T follicular helper cell (primary cell): ENCODE data around the gene CD8B2.
"Not testable (repeated sequence)": the region's sequence is repeated elsewhere in the genome, so short reads cannot be mapped to it uniquely, and the experiment has no call there.

Experiments
- DNase-seq: peaks from one replicate; pipeline ENCODE4 v3.0.0-alpha.2; 2020; ENCODE audit warnings: low read depth

The CD8B2 gene

DNA sequence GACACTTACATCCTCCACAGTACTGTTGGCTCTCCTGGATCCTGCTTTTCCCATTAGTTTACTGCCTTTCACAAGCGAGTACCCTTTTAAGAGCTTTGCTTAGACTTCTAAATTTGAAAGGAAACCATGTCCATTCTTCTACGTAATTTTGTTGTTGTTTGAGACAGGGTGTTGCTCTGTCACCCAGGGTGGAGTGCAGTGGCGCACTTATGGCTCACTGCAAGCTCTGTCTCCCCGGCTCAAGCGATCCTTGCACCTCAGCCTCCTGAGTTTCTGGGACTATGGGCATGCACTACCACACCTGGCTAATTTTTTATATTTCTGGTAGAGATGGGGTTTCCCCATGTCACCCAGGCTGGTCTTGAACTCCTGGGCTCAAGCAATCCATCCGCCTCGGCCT is 24.8 kb downstream of the CD8B2 start:
- DNase-seq, result not testable (repeated sequence)

DNA sequence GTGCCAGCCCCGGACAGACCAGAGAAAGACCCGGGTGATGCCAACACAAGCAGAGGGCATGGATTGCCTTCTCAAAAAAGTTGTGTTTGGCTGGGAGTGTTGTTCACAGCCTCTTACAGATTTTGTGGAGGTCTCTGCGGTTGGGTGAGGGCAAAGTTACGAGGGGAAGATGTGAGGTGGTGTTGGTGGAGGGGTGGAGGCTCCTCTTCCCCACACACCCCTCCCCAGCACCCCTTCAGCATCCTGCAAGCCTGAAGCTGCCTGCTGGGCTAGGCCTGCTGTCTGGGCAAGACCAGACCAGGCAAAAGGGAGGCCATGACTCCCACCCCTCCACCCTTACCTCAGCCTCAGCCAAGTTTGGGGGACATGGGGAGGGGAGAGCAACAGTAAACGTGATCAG is 26.2 kb downstream of the CD8B2 start:
- DNase-seq, result not testable (repeated sequence)

DNA sequence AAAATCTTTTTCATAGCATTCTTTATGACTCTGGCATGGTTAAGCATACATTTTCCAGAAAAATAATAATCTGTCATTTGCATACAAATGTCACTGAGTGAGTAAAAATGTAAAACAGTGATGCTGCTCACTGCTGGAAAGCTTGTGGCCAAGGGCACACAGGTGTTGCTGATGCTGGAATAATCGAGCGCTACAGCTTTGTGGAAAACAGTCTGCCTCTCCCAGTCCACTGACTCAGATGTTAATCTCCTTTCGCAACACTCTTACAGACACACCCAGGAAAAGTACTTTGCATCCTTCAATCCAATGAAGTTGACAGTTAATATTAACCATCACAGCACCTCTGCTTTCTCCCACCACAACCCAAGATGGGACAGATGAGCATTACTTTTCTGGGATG is 27.7 kb downstream of the CD8B2 start:
- not testable (repeated sequence) for DNase-seq

DNA sequence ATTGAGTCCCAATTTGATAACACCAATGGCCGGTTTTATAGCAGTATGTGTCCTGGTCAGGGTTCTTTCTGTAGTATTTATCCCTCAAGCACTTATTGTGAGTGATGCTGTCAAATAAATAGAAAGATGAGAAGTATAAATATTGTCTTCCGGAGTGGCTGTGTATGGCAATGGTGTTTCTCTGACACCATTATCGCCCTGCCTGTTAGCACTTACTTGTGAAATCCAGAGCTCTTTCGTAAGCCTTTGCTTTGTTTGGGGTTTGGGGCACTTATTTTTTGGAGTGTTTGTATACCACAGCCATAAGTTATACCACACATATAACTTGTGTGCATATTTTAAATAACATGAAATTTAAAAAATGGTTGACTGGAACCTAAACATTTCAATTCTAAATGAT is 29.3 kb downstream of the CD8B2 start:
- DNase-seq, result no peak

DNA sequence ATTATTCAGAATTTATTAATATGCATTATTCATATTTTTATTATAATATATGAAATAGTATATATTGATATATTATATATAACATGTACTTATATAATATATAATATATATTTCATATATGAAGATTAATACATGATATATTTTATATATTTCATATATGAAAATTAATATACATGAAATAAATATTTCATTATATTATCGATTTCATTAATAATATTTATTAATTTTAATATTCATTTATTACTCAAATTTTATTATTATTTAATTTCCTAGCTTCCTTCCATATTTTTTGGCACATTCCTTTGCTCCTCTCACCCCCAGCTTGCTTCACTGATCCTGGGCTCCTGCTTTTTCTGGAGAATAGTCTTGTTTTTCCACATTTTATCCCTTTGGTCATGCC is 29.7 kb downstream of the CD8B2 start:
- DNase-seq, result no peak

DNA sequence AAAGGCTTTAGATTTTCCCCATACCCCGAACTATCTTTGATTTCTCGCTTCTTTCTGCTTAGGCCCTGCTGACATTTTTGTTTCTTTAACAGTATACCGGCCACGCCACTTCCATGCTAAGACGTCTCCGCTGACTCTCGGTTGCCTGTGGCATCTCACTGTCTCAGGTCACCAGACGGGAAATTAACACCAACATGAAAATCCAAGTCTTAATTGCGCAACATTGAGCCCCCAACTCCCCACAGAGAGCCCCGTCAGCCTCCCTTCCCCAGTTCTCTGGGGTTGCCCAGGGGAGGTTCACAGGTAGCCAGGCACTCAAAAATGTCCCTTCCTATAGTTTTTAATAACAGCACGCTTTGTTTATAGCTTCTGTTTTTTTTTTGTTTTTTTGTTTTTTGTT is 30.2 kb downstream of the CD8B2 start:
- DNase-seq, result no peak

DNA sequence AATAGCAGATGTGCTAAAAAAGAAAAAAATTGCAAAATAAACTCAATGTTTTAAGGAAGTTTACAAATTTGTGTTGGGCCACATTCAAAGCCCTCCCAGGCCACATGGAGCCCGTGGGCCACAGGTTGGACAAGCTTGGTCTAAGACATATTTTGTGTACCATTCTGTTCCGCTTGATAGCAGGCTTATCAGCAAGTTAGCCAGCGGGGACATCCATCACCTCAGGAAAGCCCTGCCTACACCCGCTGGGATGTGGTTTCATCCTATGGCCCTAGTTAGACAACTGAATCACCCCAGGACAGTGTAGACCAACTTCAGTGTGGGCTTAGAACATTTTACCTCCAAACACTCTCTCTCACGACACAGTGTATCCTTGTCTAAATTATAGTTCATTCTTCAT is 32.6 kb downstream of the CD8B2 start:
- no peak for DNase-seq

DNA sequence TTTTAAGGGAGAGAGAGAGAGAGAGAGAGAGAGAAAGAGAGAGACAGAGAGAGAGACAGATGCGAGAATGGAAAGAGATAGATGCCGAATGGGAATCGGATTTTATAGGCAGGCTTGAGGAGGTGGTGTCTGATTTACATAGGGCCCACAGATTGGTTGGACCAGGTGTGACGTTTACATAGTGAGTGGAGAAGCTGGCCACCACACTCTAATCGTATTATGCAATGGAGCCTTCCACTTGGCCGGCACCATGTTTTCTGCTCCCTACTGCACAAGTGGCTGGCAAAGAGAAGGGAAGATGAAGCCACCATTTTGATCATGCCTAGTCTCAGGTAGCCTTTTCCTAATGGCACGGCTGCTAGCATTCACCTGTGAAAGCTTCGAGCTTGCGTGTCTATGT is 33.9 kb downstream of the CD8B2 start:
- DNase-seq, result no peak

DNA sequence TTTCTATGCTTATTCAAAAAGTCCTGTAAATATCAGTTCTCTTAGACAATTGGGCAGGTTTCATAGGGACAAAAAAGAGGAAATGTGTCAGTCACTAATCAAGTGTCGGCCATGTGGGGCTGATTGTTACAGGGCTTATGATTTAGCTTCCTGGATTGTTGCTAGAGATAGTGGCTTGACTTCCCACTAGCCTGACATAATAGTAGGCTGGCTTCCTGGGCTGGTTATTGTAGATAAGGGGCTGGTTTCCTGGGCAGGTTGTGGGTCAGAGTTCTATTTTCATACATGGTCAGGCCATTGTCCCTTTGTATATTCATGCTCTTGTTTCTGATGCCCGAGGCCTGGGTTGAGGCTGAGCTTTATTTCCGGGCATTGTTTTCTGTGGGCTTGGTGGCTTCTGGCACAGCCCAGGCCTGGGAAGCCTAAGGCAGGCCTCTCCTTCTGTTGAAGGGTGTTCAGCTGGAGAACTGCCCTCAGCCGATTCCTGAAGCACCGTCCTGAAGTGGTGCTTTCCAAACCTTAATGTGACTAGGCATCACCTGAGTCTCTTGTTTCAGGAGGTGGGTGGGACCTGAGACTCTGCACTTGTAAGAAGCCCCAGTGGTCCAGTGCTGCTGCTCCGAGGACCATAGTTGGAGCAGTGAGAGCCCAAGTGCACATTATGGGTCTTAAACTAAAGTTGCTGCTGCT is 37.0 kb downstream of the CD8B2 start:
- DNase-seq, result no peak

DNA sequence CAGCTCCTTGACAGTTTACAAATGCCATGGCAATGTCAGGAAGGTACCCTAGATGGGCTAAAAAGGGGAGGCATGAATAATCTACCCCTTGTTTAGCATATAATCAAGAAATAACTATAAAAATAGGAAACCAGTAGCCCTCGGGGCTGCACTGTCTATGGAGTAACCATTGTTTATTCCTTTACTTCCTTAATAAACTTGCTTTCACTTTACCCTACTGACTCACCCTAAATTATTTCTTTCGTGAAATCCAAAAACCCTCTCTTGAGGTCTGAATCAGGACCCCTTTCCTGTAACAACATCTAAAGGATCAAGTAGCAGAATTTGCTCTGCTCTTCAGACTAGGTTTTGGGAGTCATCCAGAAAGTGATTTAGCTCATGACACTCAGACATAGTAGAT is 43.7 kb downstream of the CD8B2 start:
- DNase-seq, result no peak

DNA sequence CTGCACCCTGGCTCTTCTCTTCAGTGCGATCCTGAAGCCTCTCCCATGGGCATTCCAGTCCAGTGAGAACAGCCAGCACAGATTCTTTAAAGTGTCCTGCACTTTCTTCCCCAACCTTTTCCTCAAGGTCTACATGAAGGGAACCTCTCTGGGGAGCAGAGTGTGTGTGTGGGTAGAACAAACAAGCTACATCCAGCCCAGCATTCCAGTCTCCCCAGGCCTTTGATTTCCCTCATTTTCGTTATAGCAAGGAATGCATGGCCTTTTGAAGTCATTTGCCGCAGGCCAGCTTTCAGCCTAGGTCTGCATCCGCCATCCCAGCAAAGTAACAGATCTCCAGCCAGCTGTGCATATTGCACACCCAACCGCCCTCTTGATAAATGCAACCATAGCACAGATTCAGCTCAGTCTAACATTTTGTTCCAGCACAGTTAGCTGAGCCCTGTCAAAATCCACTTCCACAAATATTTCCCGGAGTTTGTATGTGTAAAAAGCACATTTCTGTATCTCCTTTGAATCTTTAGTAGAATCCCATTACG is 44.6 kb downstream of the CD8B2 start:
- DNase-seq, result no peak

DNA sequence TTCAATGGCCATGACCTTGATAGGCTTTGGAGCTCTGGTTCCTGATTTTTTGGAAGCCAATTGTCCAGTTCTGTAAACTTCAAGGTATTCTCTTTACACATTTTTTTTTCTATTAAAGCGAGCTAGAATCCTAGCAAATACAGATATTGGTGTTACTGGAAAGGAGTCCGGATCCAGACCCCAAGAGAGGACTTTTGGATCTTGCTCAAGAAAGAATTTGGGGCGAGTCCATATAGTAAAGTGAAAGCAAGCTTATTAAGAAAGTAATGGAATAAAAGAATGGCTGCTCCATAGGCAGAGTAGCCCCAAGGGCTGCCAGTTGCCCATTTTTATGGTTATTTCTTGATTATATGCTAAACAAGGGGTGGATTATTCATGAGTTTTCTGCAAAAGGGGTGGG is 45.1 kb downstream of the CD8B2 start:
- DNase-seq, result no peak

DNA sequence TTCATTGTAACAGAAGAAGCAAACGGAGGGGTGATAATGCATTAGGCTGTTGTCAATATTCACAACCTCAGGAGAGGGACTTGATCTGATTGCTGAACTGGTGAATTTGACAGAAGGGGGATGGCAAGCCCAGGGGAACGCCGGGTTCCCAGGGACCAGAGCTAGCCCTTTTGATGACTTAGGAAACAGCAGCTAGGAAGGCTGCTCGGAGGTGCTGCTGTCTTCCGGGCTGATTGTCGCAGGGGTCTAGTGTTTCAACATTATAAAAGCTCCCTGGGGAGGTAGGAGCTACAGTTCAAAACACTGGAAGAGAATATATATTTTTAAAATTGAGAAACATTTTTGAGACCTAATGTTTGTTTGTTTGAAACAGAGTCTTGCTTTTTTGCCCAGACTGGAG is 47.3 kb downstream of the CD8B2 start:
- no peak for DNase-seq

DNA sequence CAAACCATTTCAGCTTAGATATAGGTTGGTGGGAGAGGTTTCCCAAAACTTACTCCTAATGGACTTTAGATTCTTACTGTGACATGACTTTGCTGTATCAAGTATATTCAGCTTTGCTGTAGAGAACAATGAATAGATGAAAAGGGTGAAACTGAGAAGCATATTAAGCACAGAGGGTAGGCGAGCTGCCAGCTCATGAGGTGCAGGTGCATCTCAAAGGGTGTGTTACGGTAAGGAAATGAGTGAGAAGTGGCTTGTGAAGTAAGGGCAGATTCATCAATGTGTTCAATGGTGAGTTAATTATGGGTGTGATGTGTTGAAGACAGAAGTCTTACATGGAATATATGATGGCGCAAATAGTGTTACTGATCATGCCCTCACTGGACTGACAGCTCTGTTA is 49.3 kb downstream of the CD8B2 start:
- DNase-seq, result no peak

DNA sequence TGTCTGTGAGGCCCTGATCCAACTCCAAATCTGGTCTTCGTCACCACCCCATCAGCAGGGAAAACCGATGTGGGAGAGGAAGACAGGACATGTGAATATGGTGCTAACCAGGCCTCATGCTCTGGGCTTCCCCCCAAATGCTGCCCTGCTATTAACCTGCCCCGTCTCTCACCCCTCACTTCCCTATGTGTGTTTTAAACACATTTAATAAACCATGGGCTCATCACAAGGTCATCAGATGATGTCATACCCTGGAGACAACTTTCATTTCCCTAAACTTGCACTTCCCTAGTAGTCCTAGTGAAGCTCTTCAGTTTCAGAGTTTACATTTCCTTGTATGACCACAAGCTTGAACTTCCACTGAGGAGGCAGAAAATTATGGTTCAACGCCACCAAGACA is 49.9 kb downstream of the CD8B2 start:
- no peak for DNase-seq

DNA sequence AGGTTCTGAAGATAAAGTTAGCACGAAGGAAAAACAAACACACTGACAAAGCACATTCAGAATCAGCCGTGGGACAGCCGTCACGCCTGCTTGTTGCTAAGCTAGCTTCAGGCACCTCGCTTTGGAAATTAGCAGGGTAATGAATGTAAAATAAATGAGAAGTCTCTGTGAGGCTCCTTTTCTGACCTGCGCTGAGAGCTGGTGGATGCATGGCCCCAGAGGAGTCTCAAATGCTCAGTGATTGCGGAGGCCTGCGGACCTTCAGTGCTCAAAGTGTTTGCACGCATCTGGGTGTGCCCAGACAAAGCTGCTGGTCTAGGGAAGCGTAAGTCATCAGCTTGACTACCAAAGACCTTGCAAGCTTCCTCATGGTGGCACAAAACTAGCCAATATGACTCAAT is 50.6 kb downstream of the CD8B2 start:
- no peak for DNase-seq

DNA sequence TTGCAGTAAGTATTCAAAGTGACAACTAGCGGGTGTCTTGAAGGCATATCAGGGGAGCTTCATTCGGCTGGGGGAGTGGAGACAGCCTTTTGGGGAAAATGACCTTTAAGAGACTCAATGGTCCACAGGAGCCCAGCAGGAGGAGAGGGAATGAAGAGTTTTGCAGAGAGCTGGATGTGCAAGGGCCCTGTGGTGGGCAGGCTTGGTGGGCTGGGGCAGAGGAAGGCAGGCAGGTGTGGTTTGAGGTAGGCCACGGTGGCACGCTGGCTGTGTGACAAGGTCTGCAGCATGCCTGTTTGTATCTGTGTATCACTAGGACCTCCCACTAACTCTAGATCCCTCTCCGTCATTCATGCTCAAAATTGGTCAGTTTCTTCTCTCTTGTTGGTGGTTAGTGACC is 53.7 kb downstream of the CD8B2 start:
- no peak for DNase-seq

DNA sequence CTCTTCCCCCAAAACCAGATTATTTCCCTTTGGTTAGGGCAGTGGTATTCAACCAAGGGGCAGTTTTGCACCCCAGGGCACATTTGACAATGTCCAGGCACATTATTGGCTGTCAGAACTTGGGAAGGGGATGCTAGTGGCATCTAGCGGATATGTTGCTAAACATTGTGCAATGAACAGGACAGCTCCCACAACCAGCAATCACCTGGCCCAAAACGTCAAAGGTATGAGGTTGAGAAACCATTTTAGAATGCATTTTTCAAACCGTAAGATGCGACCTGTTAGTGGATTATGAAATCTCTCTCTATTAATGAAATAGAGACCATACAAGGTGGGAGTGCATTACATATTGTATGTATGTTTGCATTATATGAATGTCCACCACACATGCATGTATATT is 54.2 kb downstream of the CD8B2 start:
- no peak for DNase-seq

DNA sequence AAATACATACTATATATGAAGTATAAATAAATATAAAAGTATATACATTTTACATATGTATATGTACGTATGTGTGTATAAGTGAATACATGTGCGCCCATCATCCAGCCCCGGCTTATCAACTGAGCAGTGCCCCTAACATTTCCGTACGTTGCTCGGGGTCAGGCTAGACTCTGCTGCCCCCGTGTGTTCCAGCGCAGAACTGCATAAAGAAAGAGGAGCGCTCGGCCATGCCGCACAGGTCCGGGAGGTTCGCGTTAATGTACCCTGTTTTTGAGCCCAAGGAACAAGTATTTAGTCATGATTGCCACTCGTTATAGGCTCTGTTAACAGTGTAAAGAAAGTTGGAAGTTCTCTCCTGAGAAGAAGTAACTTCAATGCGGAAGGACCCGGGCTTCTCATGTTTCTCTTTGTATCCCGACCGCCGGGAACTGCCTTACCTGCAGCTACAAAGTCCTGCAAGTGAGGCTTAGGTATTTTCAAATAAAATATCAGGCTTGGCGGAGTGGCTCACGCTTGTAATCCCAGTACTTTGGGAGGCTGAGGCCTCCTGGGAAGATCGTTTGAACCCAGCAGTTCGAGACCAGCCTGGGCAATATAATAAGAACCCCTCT is 55.7 kb downstream of the CD8B2 start:
- DNase-seq, result peak; percentile 49

DNA sequence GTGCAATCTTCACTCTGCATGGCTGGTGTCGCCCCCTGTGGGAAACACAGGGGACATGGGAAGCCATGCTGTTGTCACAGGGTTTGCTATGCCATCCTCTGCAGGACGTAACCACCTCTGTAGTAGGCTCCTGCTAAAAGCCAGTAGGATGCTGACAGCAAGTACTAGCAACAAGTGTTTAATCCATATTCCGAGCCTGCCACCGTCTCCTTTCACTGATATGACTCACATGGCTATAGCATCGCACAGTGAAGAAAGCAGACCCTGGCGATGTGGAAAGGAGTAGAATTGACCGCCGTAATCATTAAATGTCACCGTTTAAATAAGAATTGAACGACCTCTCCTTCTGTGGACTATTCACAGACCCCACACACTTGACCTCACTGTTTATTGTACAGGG is 57.8 kb downstream of the CD8B2 start:
- no peak for DNase-seq

DNA sequence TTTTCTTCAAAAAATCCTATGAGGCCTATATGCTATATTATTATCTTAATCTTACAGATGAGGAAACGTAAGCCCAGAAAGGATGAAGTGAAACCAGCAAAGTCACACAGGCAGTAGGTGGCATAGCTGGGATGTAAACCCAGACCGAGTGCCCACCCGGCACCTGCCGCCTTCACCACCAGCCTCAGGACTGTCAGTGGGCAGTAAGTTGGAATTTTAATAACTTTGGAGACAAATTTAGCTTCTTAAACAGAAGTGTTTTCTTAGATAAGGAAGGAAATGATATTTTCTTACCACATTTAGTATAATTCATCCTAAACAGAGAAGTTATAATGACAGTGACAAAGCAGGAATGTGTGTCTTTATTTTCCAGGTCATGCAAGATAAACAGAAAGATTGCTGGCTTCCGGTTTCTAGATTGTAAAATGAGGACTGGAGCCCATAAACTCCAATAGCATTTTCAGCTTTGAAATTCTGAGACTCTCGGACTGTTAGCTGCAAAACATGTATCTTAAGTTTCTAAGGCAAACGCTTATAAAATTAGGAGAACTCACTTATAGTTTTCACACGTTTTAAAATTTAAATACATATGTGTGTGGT is 59.3 kb downstream of the CD8B2 start:
- DNase-seq, result no peak

DNA sequence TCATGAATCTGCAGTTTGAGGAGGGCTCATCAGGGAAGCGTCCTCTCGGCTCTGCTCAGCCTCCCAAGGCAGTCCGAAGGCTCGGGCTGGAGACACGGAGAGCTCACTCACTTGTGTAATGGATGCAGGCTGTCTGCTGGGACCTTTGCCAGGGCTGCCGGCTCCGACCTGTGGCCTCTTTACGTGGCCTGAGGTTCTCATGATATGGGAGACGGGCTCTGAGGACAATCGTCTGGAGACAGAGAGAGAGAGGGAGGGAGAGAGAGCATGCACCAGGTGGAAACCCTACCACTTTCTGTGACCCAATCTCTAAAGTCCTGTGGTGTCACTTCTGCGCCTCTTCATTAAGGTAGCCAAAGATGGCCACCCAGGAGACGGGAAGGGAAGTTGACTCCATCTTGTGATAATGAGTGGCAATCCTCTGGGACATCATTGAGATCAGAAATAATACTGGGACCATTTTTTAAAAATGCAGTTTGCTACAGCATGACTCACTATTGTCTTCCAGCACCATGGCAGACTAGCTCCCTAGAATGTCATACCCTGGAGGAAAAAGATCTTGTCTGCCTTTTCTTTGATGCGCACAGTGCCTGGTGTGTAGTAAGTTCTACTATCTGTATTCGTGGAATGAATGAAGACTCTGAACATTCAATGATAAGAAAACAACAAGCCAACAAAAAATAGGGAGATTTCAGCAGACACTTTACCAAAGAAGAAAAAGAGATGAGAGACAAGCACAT is 60.2 kb downstream of the CD8B2 start:
- DNase-seq, result no peak
